ENCODE data around the gene TIAM2.
"Not testable (repeated sequence)": the region's sequence is repeated elsewhere in the genome, so short reads cannot be mapped to it uniquely, and the experiment has no call there.

TIAM2 gene

DNA sequence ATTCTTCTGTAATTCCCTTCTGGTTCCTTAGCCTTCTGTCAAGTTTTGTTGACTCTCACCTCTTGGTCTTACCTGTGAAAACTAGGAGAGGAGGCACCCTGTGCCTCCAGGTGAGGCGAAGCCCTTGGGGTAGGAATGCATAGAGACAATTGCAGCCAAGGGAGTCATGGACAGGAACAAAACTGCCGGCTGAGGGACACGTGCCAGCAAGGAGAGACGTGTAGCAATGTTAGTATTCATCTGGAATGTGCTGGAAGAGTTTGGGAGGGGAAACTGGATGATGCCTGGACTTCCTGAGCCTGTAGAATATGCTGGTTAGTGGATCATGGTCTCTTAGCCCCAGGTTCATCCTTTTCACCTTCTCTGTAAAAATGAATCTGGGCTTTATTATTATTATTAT is 3.9 kb upstream of the TIAM2 start:
- no peak for DNase-seq

- no peak for DNase-seq
Observed at GRCh38 chr6:154993026-154993425, 2.1 kb upstream of the TIAM2 start.

GRCh38 chr6:154993710-154994109 is 1.4 kb upstream of the TIAM2 start:
- DNase-seq = no peak

- no peak for DNase-seq
Observed at GRCh38 chr6:154994836-154995253, 270 bp upstream of the TIAM2 start.

DNA sequence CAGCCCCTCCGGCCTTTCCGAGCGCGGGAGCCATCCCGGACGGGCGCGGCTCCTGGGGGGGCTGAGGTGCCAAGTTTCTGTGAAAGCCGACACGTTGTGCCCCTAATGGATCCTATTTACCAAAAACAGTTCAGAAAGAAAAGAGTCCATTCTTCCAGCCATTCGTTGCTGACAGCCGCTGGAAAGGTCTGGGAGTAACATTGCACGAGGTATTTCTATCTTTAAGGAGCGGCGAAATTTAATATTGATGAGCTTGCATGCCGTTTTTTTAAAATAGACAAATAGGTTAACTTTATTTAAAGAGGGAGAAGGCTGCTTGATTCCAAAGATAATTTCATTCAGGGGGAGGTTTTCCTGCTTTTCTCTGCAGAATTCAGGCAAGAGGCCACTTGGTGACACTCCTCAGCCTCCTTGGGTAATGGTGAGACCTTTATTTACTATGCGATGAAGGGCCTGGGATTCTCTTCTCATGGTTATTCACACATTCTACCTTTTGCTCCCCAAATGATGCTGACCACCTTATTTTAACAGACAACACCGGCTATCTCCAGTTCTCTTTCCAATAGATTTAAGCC is 988 bp downstream of the TIAM2 start:
- DNase-seq = no peak

GRCh38 chr6:154996841-154997311 is 1.8 kb downstream of the TIAM2 start:
- DNase-seq = no peak

DNA sequence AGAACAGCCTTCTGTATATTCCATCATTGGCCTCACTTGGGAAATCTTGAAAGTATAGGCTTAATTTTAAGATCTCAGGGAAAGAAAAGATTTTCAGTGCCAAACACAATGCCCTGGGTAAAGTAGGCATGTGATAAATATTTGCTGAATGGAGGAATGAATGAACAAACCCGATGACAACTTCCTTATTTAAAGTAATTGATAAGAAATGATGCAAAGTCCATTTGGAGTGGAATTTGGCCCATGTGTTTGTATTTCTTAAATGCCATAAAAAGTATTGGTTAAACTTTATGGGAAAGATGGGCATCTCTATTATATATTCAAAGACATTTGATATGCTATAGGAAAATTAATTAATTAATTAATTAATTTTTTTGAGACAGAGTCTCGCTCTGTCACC is 3.7 kb downstream of the TIAM2 start:
- DNase-seq = no peak

GRCh38 chr6:155001482-155001881 is 6.4 kb downstream of the TIAM2 start:
- DNase-seq = no peak

GRCh38 chr6:155001934-155002333 is 6.8 kb downstream of the TIAM2 start:
- no peak for DNase-seq

GRCh38 chr6:155003476-155003875 is 8.4 kb downstream of the TIAM2 start:
- DNase-seq = no peak

DNA sequence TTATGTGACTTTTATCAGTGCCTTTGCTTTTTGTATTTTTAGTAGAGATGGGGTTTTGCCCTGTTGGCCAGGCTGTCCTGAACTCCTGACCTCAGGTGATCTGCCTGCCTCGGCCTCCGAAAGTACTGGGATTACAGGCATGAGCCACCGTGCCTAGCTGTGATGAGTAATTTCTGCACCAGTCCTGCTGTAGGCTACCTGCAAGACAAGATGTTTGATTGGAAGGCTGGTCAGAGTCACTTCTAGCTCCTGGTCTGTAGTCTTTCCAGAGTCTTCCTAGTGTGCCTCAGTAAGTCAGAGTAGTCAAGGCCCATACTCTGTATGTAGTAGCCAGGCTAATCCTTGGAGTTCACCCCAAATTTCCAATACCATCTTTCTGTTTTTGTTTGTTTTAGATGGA is 8.9 kb downstream of the TIAM2 start:
- no peak for DNase-seq

DNA sequence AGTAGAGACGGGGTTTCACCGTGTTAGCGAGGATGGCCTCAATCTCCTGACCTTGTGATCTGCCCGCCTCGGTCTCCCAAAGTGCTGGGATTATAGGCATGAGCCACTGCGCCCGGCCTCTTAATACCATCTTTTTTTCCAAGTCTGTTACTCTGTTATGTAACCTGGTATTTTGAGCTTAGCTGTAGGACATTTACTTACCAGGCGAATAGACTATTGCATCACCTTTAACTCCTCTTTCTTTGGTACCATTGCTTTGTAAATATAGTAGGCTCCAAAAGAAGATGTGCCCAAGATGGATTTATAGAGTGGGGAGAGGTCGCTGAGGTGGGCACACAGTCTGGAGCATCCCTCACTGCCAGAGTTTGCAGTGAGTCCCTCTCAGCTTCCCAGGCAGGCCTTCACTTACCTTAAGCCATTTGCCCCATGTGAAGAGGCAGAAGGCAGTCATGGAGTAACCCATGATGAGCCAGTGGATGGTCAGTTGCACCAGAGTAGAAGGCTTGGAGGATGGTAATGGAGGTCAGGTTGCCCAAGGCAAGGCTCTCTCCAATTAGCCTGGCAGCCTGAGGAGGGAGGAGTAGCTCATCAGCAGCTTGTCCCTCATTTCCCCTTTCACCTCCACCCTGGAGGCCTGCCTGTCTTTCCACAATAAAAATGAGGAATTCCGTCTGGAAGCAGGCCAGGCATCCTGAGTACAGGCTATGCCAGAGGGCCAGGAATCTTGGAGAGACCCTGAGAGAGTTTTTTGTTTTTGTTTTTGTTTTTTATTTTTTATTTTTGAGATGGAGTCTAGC is 9.7 kb downstream of the TIAM2 start:
- no peak for DNase-seq

DNA sequence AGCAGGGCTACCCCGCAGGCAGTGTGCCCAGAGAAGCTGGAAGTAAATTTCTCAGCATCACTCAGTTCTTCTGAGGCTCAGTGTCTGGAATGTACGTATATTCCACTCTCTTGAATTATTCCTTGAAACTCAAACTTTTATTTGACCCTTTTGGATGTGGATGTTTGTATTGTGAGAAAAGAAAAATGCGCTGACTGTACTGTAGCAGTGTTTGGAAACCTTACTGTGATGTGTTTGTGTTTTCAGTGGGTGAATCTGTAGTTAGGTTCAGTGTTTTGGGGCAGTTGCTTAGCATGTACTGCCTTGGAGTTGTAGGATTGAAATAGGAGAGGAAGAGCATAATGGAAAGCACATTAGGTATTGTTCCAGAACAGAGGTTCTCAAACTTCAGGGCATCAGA is 13.5 kb downstream of the TIAM2 start:
- DNase-seq = no peak

- no peak for DNase-seq
Observed at GRCh38 chr6:155010940-155011339, 15.8 kb downstream of the TIAM2 start.

DNA sequence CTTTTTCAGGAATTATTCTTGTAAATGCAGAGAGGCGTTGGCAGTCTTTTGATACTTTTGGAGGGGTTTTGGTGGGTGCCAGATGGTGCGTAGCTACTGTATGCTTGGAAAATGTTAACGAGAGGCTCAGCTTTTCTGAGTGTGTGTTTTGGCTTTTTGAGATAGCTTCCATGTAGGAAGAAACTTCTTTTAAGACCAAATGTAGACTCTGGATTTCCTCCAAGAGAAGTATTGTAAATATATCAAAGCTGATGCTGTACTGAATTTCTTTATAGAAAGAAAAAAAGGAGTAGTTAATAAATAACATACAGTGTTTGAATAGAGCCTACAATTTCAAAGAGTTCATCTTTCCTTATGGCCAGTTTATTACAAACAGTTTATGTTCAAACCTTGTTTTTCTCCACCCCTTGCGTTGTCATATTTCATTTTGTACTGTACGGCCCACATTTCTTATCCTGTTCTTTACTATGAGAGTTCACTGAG is 16.7 kb downstream of the TIAM2 start:
- DNase-seq = no peak

DNA sequence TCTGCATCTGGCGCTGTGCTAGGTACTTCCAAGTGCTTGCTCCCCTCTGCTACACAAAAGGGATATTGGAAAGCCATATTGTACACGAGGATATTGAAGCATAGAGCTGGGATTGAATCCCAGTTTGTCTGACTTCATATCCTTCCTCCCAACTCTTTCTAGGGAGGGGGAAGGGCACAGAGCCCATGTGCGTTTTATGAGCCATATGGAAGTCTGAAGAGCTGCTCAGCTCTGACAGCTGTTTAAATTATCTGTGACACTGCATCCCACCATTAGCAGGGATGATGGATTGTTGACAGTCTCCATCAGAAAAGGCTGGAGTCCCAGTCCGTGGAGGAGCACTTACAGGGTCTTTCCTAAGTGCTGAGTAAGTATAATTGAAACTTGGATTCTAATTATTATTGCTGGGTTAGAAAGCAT is 18.4 kb downstream of the TIAM2 start:
- DNase-seq = no peak

DNA sequence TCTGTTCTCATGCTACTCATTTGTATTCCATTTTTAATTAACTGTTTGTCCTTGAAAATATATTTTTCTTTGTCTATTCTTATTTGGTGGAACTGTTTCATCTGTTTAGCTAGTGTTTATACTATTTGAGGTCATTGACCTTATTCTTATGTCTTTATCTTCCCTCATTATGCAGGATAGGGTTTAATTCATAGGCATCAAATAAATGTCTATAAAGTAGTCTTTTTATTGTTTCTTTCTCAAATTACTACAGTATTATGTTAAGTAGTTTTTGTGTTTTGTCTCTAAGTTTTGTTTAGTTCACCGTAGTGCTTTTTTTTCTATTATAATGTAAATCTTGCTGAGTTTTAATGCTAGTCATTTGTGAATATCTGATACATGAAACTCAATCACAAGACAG is 19.0 kb downstream of the TIAM2 start:
- DNase-seq = no peak

- no peak for DNase-seq
Observed at GRCh38 chr6:155014670-155015300, 19.7 kb downstream of the TIAM2 start.

DNA sequence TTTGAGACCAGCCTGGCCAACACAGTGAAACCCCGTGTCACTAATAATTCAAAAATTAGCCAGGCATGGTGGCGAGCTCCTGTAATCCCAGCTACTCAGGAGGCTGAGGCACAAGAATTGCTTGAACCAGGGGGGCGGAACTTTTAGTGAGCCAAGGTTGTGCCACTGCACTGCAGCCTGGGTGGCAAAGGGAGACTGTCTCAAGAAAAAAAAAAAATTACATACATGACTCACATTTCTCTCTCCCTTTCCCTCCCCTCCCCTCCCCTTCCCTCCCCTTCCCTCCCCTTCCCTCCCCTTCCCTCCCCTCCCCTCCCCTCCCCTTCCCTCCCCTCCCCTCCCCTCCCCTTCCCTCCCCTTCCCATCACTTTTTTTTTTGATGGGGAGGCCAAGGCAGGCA is 23.3 kb downstream of the TIAM2 start:
- DNase-seq = not testable (repeated sequence)

DNA sequence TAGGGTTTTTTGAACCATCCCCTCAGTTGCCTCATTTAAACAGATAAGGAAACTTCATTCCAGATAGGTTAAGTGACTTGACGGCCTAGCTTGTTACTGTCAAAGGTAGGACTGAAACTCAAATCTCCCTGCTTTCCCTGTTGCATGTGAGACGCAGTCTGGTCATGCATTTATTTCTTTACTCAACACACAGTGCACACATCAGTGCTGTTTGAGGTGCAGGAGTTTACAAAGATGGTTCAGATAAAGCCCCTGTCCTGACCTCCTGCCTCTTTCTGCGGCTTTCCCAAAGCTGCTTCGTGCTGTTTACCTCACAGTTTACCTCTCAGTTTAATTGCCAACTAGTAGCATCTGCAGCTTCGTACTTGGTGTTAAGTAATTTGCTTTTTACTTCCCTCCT is 26.6 kb downstream of the TIAM2 start:
- no peak for DNase-seq

DNA sequence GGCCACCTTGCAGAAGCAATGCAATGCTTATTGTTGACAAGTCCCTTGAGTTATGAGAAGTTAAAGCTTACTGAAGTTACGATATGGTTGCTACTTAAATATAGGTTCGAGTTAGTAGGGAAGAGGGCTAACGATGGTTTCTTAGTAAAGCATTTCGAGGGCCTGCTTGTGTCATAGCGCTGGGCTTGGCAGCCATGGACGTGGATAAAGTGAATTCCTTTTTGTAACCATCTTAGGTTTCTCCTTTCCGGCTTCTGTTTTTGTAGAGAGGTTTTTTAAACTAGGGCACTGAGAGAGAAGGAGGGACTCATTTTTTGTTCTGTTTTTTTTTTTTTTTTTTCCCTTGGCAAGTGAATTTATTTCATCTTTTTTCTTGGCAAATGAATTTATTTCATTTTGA is 27.6 kb downstream of the TIAM2 start:
- no peak for DNase-seq

DNA sequence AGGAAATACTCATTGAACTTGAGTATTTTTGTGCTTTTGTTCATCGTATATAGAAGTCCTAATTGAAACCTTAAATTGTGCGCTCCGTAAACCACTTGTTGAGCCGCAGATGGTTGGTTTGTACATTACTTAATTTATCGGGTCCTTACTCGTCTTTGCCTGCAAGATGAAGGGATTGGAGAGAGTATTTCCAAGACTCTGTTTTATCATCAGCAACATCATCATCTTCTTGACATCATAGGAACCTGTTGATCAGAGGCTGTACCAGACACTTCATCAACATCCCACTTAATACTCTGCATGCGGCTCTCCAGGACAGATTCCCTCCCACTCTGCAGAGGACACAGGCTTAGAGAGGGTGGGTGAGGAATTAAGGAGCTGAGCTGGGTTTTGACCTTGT is 28.6 kb downstream of the TIAM2 start:
- no peak for DNase-seq

DNA sequence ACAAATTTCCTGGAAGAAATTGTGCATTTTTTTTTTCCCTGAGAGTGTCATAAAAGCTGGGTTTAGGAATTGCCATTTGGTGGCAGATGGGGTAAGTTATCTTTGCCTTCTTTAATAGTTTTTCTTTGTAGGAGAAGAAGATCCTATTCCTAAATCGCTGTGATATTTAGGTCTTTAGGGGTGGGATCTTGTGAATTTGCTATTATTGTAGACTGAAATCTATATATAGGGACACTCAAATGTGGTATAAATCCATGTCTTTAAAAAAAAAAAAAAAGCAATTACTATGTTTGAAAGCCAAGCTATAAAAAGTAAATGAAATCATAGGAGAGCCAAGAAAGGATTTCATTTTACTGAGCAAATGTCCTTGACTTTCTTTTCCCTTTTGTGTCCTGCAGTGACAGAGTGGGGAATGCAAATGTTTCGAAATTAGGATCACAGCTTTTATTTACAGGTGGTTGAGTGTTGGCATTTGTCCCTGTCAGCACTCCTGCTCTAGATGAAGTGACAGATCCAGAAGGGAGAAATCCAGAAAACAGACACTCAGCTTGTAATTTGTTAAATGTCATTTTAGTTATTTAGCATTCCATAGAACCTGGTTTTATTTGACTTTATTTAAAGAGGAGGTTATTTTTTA is 29.4 kb downstream of the TIAM2 start:
- no peak for DNase-seq

Data from NCI-H1092 treated with DMSO at 0.1 percent for 48 hours (cell line).